SU-DHL-6 (cell line): ENCODE measurements around the gene ARNT2.

Experiments used
- CTCF ChIP-seq: fragments of 200-600 bp; sonication (generic); IDR thresholded peaks from one replicate; pipeline ENCODE4 v1.5.1; 2017; ENCODE audit warnings: antibody characterized with exemption, mild to moderate bottlenecking, low read length, moderate library complexity; ENCODE audit not compliant: insufficient read depth, poor library complexity, severe bottlenecking
- EZH2phosphoT487 ChIP-seq: fragments of 200-600 bp; sonication (generic), shearing (Covaris generic); conservative IDR thresholded peaks from 2 replicates; pipeline ENCODE4 v1.6.1; 2018; ENCODE audit warnings: mild to moderate bottlenecking, antibody characterized with exemption, low read length, moderate library complexity, mixed read lengths

- TF ChIP-seq CTCF (no peak), EZH2phosphoT487 (no peak)
These were observed 178.7 kb downstream of the ARNT2 start for GRCh38 chr15:80582816-80583423.
